Measurements from ENCODE around the gene EYA2.
A peak's percentile ranks its signal among the peaks of the same experiment; 100 is the strongest.

The EYA2 gene

DNA sequence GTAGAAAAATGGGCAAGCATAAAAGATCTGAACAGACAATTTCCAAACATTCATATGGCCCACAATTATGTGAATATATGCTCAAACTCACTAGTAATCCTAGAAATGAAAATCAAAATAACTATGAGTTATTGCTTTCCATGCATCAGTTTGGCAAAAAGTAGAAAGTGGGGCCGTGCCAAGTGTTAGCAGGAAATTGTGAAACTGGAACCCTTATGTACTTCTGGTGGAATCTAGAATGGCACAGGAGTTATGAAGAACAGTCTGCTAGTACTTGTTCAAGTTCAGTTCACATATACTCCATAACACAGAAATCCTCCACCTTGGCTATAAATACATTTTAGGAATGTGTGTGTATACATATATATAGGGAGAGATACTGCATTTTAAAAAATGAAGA is 89.8 kb downstream of the EYA2 start:
- no peak for DNase-seq

GRCh38 chr20:46985250-46985649 is 90.6 kb downstream of the EYA2 start:
- no peak for DNase-seq

- DNase-seq = no peak
Measured at GRCh38 chr20:46985671-46986070, 91.0 kb downstream of the EYA2 start.

- no peak for DNase-seq
Measured at GRCh38 chr20:46987001-46987400, 92.4 kb downstream of the EYA2 start.

DNA sequence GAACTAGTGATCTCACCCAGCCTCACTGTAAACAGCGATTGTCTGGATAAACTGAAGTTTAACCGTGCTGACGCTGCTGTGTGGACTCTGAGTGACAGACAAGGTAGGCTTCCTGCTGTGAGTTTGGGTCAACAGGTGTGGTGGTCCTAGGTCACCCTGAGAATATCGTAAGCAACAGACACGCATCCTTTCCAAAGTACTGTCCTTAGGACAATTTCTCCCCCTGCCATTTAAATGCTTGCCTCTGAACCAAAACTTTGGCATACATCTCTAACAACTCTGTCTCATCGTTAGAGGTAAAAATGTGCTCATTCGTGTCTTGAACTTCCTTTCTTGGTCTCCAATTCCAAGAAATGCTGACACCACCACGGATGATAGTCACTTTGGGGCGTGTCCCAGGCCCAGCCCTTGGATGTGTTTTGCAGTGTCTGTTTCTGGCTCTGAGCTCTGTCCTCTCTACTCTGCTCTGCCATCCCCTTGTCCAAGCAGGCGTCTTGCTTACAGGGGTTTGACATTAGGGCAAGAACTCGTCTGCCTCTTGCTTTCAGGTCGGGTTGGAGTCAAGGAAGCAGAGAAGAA is 95.5 kb downstream of the EYA2 start:
- peak; percentile 37 to 54 for DNase-seq

GRCh38 chr20:46990596-46991104 is 96.0 kb downstream of the EYA2 start:
- no peak for DNase-seq

DNA sequence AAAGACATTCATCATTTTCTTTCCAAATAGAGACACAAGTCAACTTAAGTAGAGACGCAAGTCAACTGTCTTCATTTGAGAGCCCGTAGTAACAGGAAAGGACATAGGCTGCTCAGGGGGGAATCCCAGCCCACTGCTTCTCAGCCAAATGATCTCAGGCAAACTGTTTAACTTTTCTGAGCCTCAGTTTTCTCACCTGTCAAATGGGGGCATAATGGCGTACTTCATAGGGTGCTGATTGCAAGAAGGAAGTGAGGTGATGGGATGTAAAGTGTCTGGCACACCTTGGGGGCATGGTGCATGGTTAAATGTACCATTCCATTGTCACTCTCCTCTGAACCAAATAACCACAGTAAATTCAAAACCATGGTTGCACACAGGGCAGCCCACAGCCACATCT is 96.5 kb downstream of the EYA2 start:
- no peak for DNase-seq

DNA sequence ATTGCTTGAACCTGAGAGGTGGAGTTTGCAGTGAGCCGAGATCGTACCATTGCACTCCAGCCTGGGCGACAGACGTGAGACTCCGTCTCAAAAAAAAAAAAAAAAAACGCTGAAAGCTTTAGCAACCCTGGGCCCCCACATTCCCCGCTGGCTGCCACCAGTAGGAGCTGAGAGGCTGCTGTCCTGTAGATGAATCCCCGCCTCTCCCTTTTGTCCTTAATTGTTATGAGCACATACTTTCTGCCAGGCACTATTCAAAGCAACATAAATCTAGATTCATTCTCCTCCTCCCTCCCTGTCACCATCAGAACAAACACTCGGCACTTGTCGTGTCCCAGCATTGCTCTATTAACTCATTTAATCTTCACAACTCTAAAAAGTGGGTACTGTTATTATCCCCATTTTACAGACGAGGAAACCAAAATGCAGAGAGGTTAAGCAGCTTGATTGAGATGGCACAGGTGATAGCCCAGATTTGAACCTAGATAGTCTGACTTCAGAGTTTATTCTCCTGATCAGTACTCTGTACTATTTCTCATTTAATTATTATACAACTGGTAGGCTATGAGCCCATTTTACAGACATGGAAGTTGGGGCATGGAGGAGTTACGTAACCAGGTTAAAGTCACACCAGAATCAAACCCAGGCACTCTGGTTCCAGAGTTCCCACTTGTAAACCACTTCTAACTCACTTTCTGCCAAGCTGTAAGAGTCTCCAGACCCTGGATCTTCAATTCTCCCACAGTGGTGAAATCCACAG is 97.4 kb downstream of the EYA2 start:
- DNase-seq = no peak

- DNase-seq = no peak
Measured at GRCh38 chr20:46992640-46993035, 98.0 kb downstream of the EYA2 start.

GRCh38 chr20:46993465-46994095 is 98.9 kb downstream of the EYA2 start:
- DNase-seq = no peak

DNA sequence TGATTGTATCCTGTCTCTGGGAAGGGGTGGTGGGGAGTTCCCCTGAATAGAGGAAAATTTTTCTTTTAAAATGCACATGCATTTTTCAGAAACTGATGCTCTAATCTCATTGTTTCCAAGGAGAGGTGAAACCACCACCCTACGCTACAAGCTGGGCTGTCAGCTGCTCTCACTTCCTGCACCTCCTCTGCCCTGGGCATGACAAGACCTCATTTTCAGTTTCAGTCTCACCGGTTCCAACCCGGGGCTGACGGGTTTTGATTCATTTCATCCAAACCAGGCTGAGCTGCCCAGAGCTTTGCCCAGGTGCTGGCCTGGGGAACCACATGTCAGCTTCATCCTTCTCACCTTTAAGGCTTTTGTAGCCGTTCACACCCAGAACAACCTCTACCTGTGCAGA is 99.7 kb downstream of the EYA2 start:
- DNase-seq = peak; percentile 68 to 79

DNA sequence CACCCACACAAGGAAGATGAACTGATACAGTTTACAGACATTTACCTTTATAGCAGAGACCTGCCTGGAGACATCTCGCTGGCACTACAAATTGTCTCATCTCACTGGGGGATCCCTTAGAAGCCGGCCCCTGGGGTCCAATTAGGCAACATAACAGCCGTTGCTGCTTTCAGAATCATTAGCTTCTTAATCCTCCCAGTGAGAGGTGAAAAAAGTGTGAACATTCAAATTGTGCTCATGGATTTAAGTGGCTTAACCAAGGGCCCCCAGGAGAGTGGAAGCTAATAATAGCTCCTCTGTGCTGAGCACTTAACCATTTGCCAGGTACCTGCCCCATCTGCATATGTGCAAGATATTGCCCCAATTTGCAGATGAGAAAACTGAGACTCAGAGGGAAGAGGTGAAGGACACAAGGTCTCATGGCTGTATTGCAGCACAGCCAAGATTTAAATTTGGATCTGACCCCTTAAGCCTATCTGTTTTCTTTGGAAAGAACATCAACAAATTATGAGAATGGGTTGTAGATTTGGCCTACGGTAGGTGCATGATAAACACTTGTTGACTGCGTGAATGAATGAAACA is 101.0 kb downstream of the EYA2 start:
- DNase-seq = no peak

DNA sequence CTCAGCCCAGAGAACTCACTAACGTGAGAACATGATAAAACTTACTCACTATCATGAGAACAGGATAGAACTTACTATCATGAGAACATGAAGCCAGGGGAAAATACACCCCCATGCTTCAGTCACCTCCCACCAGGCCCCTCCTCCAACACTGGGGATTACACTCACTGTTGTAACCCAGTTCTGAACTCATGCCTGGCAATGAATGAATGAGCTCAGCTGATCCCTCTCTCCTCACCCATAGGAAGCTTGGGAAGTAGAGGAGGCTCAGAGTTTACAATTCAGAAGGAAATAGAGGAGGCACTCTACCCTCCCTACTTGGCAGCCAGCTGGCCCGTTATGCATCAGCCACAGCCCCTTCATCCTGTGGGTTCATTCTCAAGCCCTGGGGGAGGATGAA is 102.5 kb downstream of the EYA2 start:
- no peak for DNase-seq

GRCh38 chr20:46998477-46999240 is 104.0 kb downstream of the EYA2 start:
- DNase-seq = no peak

DNA sequence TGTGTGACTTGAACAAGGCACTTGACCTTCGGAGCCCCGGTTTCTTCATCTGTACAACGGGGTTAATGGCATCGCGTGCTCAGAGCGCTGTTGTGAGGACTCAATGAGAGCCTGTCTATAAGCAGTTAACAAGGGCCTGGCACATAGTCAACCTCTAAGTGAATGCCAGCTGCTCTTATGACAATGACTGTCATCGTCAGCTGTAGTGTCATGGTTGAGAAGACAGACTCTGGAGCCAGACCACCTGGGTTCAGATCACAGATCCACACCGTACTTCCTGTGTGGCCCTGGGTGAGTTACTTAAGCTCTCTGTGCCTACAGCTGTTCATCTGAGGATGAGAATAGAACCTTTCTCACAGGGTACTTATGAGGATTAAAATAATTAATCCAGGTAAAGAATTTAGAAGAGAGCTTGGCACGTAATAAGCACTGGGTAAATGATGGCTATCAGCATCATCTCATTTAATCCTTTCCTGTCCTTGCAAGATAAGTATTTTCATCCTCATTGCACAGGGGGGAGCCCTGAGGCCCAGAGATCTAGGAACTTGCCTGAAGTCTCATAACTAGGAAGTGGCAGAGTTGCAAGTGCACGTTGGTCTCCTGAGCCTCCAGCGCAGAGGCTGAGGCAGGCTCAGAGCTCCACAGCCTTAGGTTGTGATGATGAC is 105.3 kb downstream of the EYA2 start:
- DNase-seq = no peak

- DNase-seq = no peak
Measured at GRCh38 chr20:47003223-47003622, 108.6 kb downstream of the EYA2 start.

DNA sequence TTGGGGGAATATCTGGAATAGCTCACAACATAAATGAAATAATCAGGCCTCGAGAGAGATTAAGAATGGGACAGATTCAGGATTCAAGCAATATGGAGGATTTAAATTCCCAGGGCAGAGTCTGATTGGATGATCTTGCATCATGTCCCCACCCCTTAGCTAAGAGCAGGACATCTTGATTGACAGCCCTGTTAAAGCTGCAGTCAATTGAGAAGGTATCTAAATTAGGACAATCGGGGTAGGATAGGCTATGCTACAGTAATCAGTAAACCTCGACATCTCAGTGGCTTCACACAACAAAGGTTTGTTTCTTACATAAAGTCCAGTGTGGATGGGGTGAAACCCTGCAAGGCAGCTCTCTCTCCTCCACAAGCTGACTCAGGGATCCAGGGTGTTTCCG is 109.5 kb downstream of the EYA2 start:
- no peak for DNase-seq

DNA sequence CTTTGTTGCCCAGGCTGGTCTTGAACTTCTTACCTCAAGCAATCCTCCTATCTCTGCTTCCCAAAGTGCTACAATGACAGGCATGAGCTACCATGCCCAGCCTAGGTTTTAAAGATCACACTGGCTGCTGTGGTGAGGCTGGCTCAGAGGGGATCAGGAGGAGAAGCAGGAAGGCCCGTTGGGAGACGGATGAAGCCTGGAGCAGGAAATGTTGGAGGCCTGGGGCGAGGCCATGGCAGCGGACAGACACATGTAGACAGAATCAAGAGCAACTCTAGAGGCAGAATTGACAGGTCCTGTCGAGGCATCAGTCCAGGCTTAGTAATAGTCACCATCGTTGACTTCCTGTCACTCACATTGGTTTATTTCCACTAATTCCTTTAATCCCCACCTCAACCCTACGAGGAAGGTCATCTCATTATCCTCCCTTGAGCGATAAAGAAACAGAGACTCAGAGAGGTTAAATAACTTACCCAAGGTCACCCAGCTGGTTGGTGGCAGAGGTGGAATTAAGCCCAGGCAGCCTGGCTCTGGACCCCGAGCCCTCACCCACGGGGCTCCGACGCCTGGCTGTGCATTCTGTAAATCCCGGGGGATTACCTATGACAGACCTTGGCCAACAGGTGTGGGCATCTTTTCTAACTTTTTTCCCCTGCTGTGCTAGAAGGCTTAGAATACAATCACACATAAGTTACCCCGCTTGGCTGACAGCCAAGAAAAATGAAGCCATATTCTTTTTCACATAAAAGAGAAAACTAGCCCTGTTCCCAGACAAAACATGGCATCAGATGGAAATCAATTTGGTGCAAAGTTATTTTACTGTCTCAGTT is 113.4 kb downstream of the EYA2 start:
- no peak for DNase-seq

DNA sequence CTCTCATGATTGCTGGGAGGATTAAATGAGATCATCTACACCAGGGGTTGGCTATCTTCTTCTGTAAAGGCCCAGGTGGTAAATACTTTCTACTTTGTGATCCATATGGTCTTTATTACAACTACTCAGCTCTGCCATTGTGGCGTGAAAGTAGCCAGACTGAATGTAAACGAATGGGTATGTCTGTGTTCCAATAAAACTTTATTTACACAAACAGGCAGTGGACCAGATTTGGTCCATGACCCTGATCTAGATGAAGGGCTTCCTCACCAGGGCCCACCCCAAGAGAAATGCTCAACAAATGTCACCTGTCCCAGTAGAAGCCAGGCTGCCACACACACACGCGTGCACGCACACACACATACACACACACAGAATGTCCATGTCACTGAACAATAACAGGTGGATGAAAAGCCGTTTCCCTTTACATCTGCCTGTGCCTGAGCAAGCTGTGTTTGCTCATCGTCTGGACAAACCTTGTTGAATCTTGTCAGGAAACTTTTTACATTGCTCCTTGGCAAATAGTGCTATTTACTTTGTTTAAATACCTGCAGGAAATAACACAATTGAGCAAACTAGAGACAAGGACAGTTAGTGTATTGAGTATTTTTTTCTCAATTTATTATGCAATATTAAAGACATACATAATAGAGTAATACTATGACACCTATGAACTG is 114.3 kb downstream of the EYA2 start:
- no peak for DNase-seq

DNA sequence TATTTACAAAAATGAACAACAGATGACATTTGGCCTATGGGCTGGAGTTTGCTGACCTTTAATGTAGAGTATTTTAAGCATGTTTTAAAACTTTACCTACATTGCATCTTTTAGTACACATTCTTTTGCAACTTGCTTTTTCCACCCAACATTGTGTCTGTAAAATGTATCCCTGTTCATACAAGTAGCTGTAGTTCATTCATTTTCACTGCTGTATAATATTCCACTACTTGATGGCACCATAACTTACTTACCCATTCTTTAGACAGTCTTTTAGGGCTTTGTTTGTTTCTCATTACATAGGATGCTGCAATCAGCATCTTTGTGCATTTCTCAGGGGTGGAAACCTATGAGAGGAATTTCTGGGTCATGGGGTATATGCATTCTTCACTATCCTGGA is 115.1 kb downstream of the EYA2 start:
- no peak for DNase-seq

DNA sequence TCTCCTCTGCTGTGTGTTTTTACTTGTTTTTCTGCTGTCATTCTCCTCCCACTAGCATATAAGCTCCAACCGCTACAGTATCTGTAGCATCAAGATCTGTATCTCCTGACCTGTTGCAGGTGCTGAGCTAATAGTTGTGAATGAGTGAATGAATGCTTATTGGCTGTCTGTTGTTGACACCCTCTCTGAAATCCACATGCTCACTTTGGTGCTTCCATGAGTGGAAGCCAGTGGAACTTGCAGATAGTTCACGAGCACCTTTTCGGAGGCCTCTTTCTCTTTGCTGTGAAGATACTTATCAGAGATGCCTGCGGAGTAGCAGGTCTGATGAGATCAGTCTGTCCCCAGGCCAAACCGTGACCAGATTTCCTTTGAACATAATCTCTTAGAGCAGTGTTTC is 117.3 kb downstream of the EYA2 start:
- DNase-seq = no peak
